A549 (cell line): Measurements from ENCODE around the gene HOXD1. TPM values are rescaled to one million over a fixed set of nuclear protein-coding genes. Genes with fewer than 3 reads are reported as not detected.

Experiments used
- ATAC-seq, 2 experiments: fragments of 200-7000 bp in 1 of 2; fragments of >200 bp in 1 of 2; cut with Nextera tagmentation in 1 of 2; cut with Tn5 transposase in 1 of 2; 3 replicates each; pipeline versions ENCODE4 v1.8.0 to v1.9.1; 2018 to 2020; ENCODE audit warnings: mild to moderate bottlenecking in 1 of 2, moderate library complexity in 1 of 2
- CTCF ChIA-PET: fragments of 300-600 bp; sonication (Branson Sonifier 250); formaldehyde crosslinking; extraction: SDS; loops from one replicate; lab custom pipeline; 2021; ENCODE audit warnings: antibody characterized with exemption, inconsistent platforms; lab: Yijun Ruan, JAX
- POLR2A ChIA-PET: fragments of 350-600 bp; formaldehyde crosslinking; extraction: SDS; loops from one replicate; lab custom pipeline; 2021; ENCODE audit warnings: antibody characterized with exemption, inconsistent platforms; lab: Yijun Ruan, JAX
- DNase-seq, 2 experiments: peaks; one replicate each; pipeline versions ENCODE4 v3.0.0 to v3.0.0-alpha.2; 2011 to 2016; ENCODE audit warnings: low read depth in 1 of 2, low spot score in 1 of 2
- FAIRE-seq: peaks from 2 replicates; lab custom pipeline; 2011; peaks lifted over from hg19 to GRCh38; lab: Jason Lieb, UNC
- H3K27ac ChIP-seq, 2 experiments: fragments of >200 bp; sonication (Bioruptor Twin); formaldehyde crosslinking; 3 replicates each; pipeline ENCODE4 v1.5.1; 2016 to 2017
- H3K4me1 ChIP-seq: fragments of >200 bp; sonication (Bioruptor Twin); formaldehyde crosslinking; 3 replicates; pipeline ENCODE4 v1.6.1; 2016
- H3K4me2 ChIP-seq: fragments of >200 bp; sonication (Bioruptor Twin); formaldehyde crosslinking; 3 replicates; pipeline ENCODE4 v1.6.1; 2016
- H3K4me3 ChIP-seq: fragments of >200 bp; sonication (Bioruptor Twin); formaldehyde crosslinking; 3 replicates; pipeline ENCODE4 v1.5.1; 2016
- H3K9me3 ChIP-seq: fragments of >200 bp; sonication (Bioruptor Twin); formaldehyde crosslinking; 3 replicates; pipeline ENCODE4 v1.6.1; 2016
- BHLHE40 ChIP-seq: IDR thresholded peaks from 2 replicates; pipeline ENCODE4 v1.6.1; 2012; ENCODE audit warnings: low read depth, low read length, inconsistent platforms
- GATA3 ChIP-seq: IDR thresholded peaks from 2 replicates; pipeline ENCODE4 v1.6.1; 2012; ENCODE audit warnings: borderline replicate concordance
- HOXB5 ChIP-seq: fragments of 250-450 bp; sonication (Bioruptor Pico); IDR thresholded peaks from 2 replicates; pipeline ENCODE4 v1.5.0; 2020; ENCODE audit warnings: mild to moderate bottlenecking, moderate library complexity
- JUN ChIP-seq, 2 experiments: fragments of >200 bp; sonication (Bioruptor Twin); formaldehyde crosslinking; IDR thresholded peaks; 2 replicates in 1 of 2; 3 replicates in 1 of 2; pipeline ENCODE4 v1.6.1; 2016 to 2017
- MAFK ChIP-seq: fragments of 450-650 bp; IDR thresholded peaks from 2 replicates; pipeline ENCODE4 v1.6.1; 2014; ENCODE audit not compliant: partially characterized antibody
- NFE2L2 ChIP-seq: fragments of 150-350 bp; conservative IDR thresholded peaks from 2 replicates; pipeline ENCODE4 v1.6.1; 2014; ENCODE audit warnings: low read length
- NR3C1 ChIP-seq: fragments of >200 bp; sonication (Bioruptor Twin); formaldehyde crosslinking; IDR thresholded peaks from 3 replicates; pipeline ENCODE4 v1.6.1; 2017
- RCOR1 ChIP-seq: fragments of 150-350 bp; IDR thresholded peaks from 2 replicates; pipeline ENCODE4 v1.6.1; 2014; ENCODE audit warnings: antibody characterized with exemption, low read length, low read depth
- TP53 ChIP-seq: fragments of 250-450 bp; sonication (Bioruptor Pico); IDR thresholded peaks from 2 replicates; pipeline ENCODE4 v1.5.0; 2021; ENCODE audit warnings: mild to moderate bottlenecking, moderate library complexity
- ZC3H11A ChIP-seq: fragments of 450-650 bp; IDR thresholded peaks from 2 replicates; pipeline ENCODE4 v1.6.1; 2014; ENCODE audit warnings: antibody characterized with exemption, mild to moderate bottlenecking
- ZNF302 ChIP-seq: fragments of 250-450 bp; sonication (Bioruptor Pico); IDR thresholded peaks from 2 replicates; pipeline ENCODE4 v1.9.0; 2021; ENCODE audit warnings: inconsistent platforms, mild to moderate bottlenecking, moderate library complexity
- ZSCAN20 ChIP-seq: fragments of 250-450 bp; sonication (Bioruptor Pico); IDR thresholded peaks from 2 replicates; pipeline ENCODE4 v1.8.0; 2022; ENCODE audit warnings: mild to moderate bottlenecking, moderate library complexity
- WGBS: methylation state at CpG from one replicate; pipeline ENCODE4 v1.1.6; 2017; ENCODE audit errors: missing lambda C conversion rate; 5-methylcytosine and 5-hydroxymethylcytosine counted together
- polyA plus RNA-seq, 4 experiments: library from polyadenylated mRNA; depleted of rRNA in 3 of 4; stranded (reverse); fragments of >200 nt; fragmentation: RNase III in 1 of 4; extraction: RNeasy Plus Mini Kit Qiagen cat#74134 plus additional on column Dnase treatment in 1 of 4; gene quantifications; 2 replicates in 3 of 4; 3 replicates in 1 of 4; pipeline ENCODE4 v1.2.3, GENCODE V29; 2011 to 2017
- TF ChIP-seq, protein P1 (sequence below): IDR thresholded peaks from 2 replicates; pipeline ENCODE4 v1.6.1; 2012; ENCODE audit warnings: low read depth, borderline replicate concordance
- TF ChIP-seq, protein P2 (sequence below): fragments of 150-350 bp; IDR thresholded peaks from 2 replicates; pipeline ENCODE4 v1.6.1; 2014; ENCODE audit warnings: low read depth, mild to moderate bottlenecking, low read length
- TF ChIP-seq, protein P3 (sequence below): fragments of >200 bp; sonication (Bioruptor Twin); formaldehyde crosslinking; IDR thresholded peaks from 3 replicates; pipeline ENCODE4 v1.6.1; 2016
- TF ChIP-seq, protein P4 (sequence below): fragments of 200-600 bp; sonication (generic); IDR thresholded peaks from 2 replicates; pipeline ENCODE4 v1.6.1; 2016; ENCODE audit warnings: antibody characterized with exemption, mild to moderate bottlenecking, moderate library complexity
- TF ChIP-seq, protein P5 (sequence below): fragments of >200 bp; sonication (Bioruptor Twin); formaldehyde crosslinking; IDR thresholded peaks from 2 replicates; pipeline ENCODE4 v1.6.1; 2016
- TF ChIP-seq, protein P6 (sequence below): fragments of 250-450 bp; sonication (Bioruptor Pico); IDR thresholded peaks from 2 replicates; pipeline ENCODE4 v1.5.0; 2021; ENCODE audit warnings: mild to moderate bottlenecking, moderate library complexity, borderline replicate concordance
- TF ChIP-seq, protein P7 (sequence below): IDR thresholded peaks from 2 replicates; pipeline ENCODE4 v1.6.1; 2012
- TF ChIP-seq, protein P8 (sequence below): IDR thresholded peaks from 2 replicates; pipeline ENCODE4 v1.6.1; 2012

Gene HOXD1
- polyA plus RNA-seq, 2 of the 4 experiments (the other 2 are of a cell fraction), result 0.12 TPM

DNA sequence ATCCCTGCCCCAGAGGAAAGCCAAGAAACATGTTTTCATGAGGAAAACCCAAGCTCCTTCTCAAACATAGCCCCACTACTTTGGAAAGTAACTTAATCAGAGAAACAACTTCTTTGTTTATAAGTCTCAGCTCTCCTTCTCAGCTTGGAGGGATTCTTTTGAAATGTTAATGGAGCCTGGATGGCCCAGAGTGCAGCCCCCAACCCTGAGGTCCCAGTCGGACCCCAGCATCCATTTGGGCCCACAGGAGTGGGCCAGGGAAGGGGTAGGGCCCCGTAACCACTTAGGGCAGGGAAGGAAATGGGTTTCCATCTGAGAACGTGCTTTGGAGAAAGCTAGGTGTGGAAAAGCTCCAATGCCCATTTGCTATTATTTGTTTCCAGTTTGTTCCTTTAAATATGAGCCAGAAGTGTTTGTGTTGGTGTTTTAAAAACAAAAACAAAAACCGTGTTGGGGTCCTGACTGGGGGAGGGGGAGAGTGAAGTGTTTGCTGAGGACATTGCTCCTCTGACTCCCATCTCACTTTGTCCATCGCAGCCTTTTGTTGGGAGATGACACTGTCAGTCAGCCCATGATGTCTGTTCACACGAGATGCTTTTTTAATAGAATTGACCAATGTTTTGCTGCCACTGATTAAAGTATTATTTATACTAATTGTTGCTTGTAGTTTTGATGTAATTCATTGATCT lies 33.0 kb upstream of the HOXD1 start:
- no peak for ATAC-seq
- ChIA-PET CTCF (interaction anchor here (1.0 to 2.4 kb wide), 4 partner anchors 15 to 483 kb away, joined by 3 to 16 read pairs (median 4); no protein-coding TSS in a partner anchor), POLR2A (no interaction called here)
- Histone ChIP-seq H3K27ac (no peak overlapping the region), H3K4me3 (no peak overlapping the region), H3K4me1 (no peaks in the 10 kb centered on the region), H3K9me3 (no peaks in the 10 kb centered on the region)
- WGBS, result 45% methylated on average over 6 of the region's 6 CpGs
- no peak for TF ChIP-seq NFE2L2
- TF ChIP-seq, protein P1, sequence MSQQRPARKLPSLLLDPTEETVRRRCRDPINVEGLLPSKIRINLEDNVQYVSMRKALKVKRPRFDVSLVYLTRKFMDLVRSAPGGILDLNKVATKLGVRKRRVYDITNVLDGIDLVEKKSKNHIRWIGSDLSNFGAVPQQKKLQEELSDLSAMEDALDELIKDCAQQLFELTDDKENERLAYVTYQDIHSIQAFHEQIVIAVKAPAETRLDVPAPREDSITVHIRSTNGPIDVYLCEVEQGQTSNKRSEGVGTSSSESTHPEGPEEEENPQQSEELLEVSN, result no peak
- TF ChIP-seq, protein P2, sequence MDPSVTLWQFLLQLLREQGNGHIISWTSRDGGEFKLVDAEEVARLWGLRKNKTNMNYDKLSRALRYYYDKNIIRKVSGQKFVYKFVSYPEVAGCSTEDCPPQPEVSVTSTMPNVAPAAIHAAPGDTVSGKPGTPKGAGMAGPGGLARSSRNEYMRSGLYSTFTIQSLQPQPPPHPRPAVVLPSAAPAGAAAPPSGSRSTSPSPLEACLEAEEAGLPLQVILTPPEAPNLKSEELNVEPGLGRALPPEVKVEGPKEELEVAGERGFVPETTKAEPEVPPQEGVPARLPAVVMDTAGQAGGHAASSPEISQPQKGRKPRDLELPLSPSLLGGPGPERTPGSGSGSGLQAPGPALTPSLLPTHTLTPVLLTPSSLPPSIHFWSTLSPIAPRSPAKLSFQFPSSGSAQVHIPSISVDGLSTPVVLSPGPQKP, result no peak
- no peak for TF ChIP-seq ZNF302 (CRISPR knock-in tag)
- TF ChIP-seq MAFK, result no peak
- no peak for TF ChIP-seq HOXB5 (CRISPR knock-in tag)
- TF ChIP-seq, protein P3, sequence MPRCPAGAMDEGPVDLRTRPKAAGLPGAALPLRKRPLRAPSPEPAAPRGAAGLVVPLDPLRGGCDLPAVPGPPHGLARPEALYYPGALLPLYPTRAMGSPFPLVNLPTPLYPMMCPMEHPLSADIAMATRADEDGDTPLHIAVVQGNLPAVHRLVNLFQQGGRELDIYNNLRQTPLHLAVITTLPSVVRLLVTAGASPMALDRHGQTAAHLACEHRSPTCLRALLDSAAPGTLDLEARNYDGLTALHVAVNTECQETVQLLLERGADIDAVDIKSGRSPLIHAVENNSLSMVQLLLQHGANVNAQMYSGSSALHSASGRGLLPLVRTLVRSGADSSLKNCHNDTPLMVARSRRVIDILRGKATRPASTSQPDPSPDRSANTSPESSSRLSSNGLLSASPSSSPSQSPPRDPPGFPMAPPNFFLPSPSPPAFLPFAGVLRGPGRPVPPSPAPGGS, result no peak
- no peak for TF ChIP-seq JUN (IDR thresholded peaks at IDR 0.05)
- no peak for TF ChIP-seq ZC3H11A
- no peak for TF ChIP-seq RCOR1
- TF ChIP-seq, protein P4, sequence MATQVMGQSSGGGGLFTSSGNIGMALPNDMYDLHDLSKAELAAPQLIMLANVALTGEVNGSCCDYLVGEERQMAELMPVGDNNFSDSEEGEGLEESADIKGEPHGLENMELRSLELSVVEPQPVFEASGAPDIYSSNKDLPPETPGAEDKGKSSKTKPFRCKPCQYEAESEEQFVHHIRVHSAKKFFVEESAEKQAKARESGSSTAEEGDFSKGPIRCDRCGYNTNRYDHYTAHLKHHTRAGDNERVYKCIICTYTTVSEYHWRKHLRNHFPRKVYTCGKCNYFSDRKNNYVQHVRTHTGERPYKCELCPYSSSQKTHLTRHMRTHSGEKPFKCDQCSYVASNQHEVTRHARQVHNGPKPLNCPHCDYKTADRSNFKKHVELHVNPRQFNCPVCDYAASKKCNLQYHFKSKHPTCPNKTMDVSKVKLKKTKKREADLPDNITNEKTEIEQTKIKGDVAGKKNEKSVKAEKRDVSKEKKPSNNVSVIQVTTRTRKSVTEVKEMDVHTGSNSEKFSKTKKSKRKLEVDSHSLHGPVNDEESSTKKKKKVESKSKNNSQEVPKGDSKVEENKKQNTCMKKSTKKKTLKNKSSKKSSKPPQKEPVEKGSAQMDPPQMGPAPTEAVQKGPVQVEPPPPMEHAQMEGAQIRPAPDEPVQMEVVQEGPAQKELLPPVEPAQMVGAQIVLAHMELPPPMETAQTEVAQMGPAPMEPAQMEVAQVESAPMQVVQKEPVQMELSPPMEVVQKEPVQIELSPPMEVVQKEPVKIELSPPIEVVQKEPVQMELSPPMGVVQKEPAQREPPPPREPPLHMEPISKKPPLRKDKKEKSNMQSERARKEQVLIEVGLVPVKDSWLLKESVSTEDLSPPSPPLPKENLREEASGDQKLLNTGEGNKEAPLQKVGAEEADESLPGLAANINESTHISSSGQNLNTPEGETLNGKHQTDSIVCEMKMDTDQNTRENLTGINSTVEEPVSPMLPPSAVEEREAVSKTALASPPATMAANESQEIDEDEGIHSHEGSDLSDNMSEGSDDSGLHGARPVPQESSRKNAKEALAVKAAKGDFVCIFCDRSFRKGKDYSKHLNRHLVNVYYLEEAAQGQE, result no peak
- TF ChIP-seq, protein P5, sequence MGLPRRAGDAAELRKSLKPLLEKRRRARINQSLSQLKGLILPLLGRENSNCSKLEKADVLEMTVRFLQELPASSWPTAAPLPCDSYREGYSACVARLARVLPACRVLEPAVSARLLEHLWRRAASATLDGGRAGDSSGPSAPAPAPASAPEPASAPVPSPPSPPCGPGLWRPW, result no peak
- TF ChIP-seq TP53 (CRISPR knock-in tag), result no peak
- TF ChIP-seq ZSCAN20 (CRISPR knock-in tag), result no peak
- TF ChIP-seq BHLHE40, result no peak
- TF ChIP-seq, all 56 proteins: peak for 0
- FAIRE-seq (no peak), DNase-seq (no peak)
- H3K4me2 ChIP-seq, result no peak overlapping the region

DNA sequence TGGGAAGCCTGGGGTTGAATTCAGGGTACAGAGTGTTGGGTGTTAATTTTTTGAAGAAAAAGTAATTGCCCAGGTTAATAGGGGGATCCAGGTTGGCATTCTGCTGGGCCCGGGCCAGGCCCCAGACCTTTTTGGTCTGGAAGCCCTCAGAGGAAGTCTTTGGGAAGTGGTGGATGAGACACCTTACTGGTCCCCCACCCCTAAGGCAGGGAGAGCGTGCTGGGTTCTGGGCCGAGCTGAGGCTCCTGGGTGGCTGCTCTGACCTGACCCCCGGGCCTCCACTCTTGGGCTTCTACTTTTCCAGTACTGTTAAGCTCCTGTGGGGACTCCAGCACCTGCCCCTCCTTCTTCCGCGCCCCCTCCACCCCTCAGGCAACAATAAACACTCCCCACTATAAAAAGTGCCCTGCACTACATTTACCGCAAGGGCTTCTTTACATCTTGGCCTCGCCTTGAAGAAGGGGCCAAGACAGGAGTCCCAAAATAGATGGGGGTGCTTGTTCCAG lies 32.1 kb upstream of the HOXD1 start:
- Histone ChIP-seq H3K4me3 (no peak overlapping the region), H3K9me3 (no peaks in the 10 kb centered on the region), H3K27ac (no peak overlapping the region), H3K4me2 (no peak overlapping the region), H3K4me1 (no peaks in the 10 kb centered on the region)
- POLR2A ChIA-PET, result no interaction called here
- 90% methylated on average over 8 of the region's 8 CpGs for WGBS
- FAIRE-seq (no peak), ATAC-seq (no peak), DNase-seq (no peak)
- CTCF ChIA-PET, result no interaction called here
- TF ChIP-seq NR3C1, result no peak
- TF ChIP-seq NFE2L2, result no peak
- TF ChIP-seq, protein P6, sequence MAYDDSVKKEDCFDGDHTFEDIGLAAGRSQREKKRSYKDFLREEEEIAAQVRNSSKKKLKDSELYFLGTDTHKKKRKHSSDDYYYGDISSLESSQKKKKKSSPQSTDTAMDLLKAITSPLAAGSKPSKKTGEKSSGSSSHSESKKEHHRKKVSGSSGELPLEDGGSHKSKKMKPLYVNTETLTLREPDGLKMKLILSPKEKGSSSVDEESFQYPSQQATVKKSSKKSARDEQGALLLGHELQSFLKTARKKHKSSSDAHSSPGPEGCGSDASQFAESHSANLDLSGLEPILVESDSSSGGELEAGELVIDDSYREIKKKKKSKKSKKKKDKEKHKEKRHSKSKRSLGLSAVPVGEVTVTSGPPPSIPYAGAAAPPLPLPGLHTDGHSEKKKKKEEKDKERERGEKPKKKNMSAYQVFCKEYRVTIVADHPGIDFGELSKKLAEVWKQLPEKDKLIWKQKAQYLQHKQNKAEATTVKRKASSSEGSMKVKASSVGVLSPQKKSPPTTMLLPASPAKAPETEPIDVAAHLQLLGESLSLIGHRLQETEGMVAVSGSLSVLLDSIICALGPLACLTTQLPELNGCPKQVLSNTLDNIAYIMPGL (CRISPR knock-in tag), result no peak
- TF ChIP-seq TP53 (CRISPR knock-in tag), result no peak
- TF ChIP-seq, protein P4, result no peak
- TF ChIP-seq GATA3, result no peak
- TF ChIP-seq, protein P7, sequence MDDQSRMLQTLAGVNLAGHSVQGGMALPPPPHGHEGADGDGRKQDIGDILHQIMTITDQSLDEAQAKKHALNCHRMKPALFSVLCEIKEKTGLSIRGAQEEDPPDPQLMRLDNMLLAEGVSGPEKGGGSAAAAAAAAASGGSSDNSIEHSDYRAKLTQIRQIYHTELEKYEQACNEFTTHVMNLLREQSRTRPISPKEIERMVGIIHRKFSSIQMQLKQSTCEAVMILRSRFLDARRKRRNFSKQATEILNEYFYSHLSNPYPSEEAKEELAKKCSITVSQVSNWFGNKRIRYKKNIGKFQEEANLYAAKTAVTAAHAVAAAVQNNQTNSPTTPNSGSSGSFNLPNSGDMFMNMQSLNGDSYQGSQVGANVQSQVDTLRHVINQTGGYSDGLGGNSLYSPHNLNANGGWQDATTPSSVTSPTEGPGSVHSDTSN, result no peak
- TF ChIP-seq HOXB5 (CRISPR knock-in tag), result no peak
- TF ChIP-seq, protein P8, sequence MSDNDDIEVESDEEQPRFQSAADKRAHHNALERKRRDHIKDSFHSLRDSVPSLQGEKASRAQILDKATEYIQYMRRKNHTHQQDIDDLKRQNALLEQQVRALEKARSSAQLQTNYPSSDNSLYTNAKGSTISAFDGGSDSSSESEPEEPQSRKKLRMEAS, result no peak
- TF ChIP-seq, protein P5, result no peak
- no peak for TF ChIP-seq JUN (IDR thresholded peaks at IDR 0.05)
